ENCODE results near the gene TLE2. TPM values are rescaled to one million over a fixed set of nuclear protein-coding genes. Genes with fewer than 3 reads are reported as not detected.

TLE2 gene
- total and polyA plus RNA-seq, 9 of the 15 experiments (the other 6 are each of a cell fraction or from before 2014, with no cell fraction given) = 0.35 to 13.1 (median 6.2) TPM

DNA sequence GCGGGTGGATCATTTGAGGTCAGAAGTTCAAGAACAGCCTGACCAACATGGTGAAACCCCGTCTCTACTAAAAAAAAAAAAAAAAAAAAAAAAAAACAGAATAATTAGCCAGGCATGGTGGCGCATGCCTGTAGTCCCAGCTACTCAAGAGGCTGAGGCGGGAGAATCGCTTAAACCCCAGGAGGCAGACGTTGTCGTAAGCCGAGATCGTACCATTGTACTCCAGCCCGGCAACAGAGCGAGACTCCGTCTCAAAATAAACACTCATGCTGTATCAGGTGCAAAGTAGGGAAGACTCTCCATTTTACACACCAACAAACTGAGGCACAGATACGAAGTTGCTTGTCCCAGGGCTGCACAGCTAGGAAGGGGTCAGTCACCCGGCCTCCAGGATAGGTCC is 36.1 kb downstream of the TLE2 start:
- H4K20me1 ChIP-seq (replicated peaks; ENCODE audit: control insufficient read depth, insufficient read depth, low read length) = no peaks in the 10 kb centered on the region; the same call in 1 of the 2 replicates
- no TSS peak for BruUV-seq (replicated peaks)
- no peak overlapping the region for H3K4me2 ChIP-seq (ENCODE audit: insufficient read depth, low read length)
- WGBS (ENCODE audit: insufficient coverage, low coverage, missing lambda C conversion rate) = 40% methylated on average over 12 of the region's 14 CpGs
- H3K27me3 ChIP-seq (ENCODE audit: control insufficient read depth in 2 of 2, insufficient read depth in 2 of 2, low read length in 2 of 2) = peaks cover 0 to 7% of the 10 kb centered on the region in 2 experiments; a peak in 1 of 5 replicates
- TF ChIP-seq NCOA1 (IDR thresholded peaks at IDR 0.05; ENCODE audit: low read depth) = no peak
- TF ChIP-seq TGIF2 (CRISPR knock-in tag; IDR thresholded peaks at IDR 0.05) = no peak
- TF ChIP-seq ASH1L (IDR thresholded peaks at IDR 0.05; ENCODE audit: borderline replicate concordance, low read depth, partially characterized antibody) = no peak
- no peak for TF ChIP-seq CBX2 (IDR thresholded peaks at IDR 0.05; ENCODE audit: insufficient read depth, low read length, poor library complexity, severe bottlenecking)
- TF ChIP-seq ETV6 (IDR thresholded peaks at IDR 0.05; ENCODE audit: borderline replicate concordance in 1 of 2, low read depth in 2 of 2, low read length in 1 of 2) = no peak
- no peak for TF ChIP-seq ETV6 (CRISPR knock-in tag; IDR thresholded peaks at IDR 0.05; ENCODE audit: borderline replicate concordance)
- no peak for TF ChIP-seq SIN3A (IDR thresholded peaks at IDR 0.05; ENCODE audit: borderline replicate concordance in 2 of 2, control insufficient read depth in 1 of 2, low read depth in 2 of 2, low read length in 2 of 2)
- TF ChIP-seq ZFP36 (IDR thresholded peaks at IDR 0.05; ENCODE audit: low read depth, low read length, partially characterized antibody) = no peak
- TF ChIP-seq, protein P1, sequence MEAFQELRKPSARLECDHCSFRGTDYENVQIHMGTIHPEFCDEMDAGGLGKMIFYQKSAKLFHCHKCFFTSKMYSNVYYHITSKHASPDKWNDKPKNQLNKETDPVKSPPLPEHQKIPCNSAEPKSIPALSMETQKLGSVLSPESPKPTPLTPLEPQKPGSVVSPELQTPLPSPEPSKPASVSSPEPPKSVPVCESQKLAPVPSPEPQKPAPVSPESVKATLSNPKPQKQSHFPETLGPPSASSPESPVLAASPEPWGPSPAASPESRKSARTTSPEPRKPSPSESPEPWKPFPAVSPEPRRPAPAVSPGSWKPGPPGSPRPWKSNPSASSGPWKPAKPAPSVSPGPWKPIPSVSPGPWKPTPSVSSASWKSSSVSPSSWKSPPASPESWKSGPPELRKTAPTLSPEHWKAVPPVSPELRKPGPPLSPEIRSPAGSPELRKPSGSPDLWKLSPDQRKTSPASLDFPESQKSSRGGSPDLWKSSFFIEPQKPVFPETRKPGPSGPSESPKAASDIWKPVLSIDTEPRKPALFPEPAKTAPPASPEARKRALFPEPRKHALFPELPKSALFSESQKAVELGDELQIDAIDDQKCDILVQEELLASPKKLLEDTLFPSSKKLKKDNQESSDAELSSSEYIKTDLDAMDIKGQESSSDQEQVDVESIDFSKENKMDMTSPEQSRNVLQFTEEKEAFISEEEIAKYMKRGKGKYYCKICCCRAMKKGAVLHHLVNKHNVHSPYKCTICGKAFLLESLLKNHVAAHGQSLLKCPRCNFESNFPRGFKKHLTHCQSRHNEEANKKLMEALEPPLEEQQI (IDR thresholded peaks at IDR 0.05) = no peak
- TF ChIP-seq CREB1 (IDR thresholded peaks at IDR 0.05) = no peak
- TF ChIP-seq CREB1 (CRISPR knock-in tag; IDR thresholded peaks at IDR 0.05) = no peak
- intact Hi-C loops (cut with micrococcal nuclease) (no loop called here), in situ Hi-C loops (cut with MboI) (no loop called here)
- H3K9ac ChIP-seq (ENCODE audit: insufficient read depth in 1 of 2, low read depth in 2 of 2, low read length in 2 of 2) = peak overlapping the region in 1 of 2 experiments; percentile 70; a peak in 1 of 4 replicates
- no peaks in the 10 kb centered on the region for H3K9me1 ChIP-seq (ENCODE audit: control insufficient read depth, insufficient read depth, low read length)
- no peak for DNase-seq (ENCODE audit: extremely low read depth in 1 of 4, low spot score in 3 of 4)
- H3K4me3 ChIP-seq = no peak overlapping the region
- no peaks in the 10 kb centered on the region for H3K36me3 ChIP-seq (ENCODE audit: control insufficient read depth, insufficient read depth, low read length)
- no peaks in the 10 kb centered on the region for H3K79me2 ChIP-seq (ENCODE audit: control insufficient read depth, insufficient read depth, low read length)
- 0 out of 2 replicates have a peak overlapping the region, but pooled peaks have one; percentile 24 for H2AFZ ChIP-seq (ENCODE audit: low read depth, low read length)
- H3K4me1 ChIP-seq (replicated peaks in 1 of 2; ENCODE audit: control insufficient read depth in 2 of 2, insufficient read depth in 2 of 2, low read length in 2 of 2) = peaks cover 0 to 17% of the 10 kb centered on the region in 2 experiments; a peak in 3 of 5 replicates
- CTCF ChIA-PET (ENCODE audit: low intra/inter-chr PET ratio) = no interaction called here
- no peak overlapping the region for H3K27ac ChIP-seq (ENCODE audit: extremely low read depth, low read depth, low read length)
- 0 out of 2 replicates have a peak, but pooled peaks cover 2% of the 10 kb centered on the region for H3K9me3 ChIP-seq (replicated peaks; ENCODE audit: control insufficient read depth, insufficient read depth, low read depth, low read length)
- POLR2A ChIA-PET = interaction anchor here (0.8 kb wide), 1 partner anchor 39 kb away, joined by 6 read pairs; no protein-coding TSS in a partner anchor
- no peak for ATAC-seq
- FAIRE-seq = no peak
